ENCODE measurements around the gene SLC8A1. TPM values are rescaled to one million over a fixed set of nuclear protein-coding genes. Genes with fewer than 3 reads are reported as not detected.

SLC8A1 gene
- total and polyA plus RNA-seq, 9 donors, result 1.3 to 19.7 (median 7.7) TPM

- Histone ChIP-seq H3K27ac (no peak overlapping the region), H3K4me3 (no peak overlapping the region), H3K27me3 (no peaks in the 10 kb centered on the region), H3K4me1 (ENCODE audit: insufficient read depth) (no peaks in the 10 kb centered on the region), H3K36me3 (no peaks in the 10 kb centered on the region), H3K9me3 (no peaks in the 10 kb centered on the region)
- no peak for TF ChIP-seq EP300 (IDR thresholded peaks at IDR 0.05)
- no peak for TF ChIP-seq POLR2A (IDR thresholded peaks at IDR 0.05)
- no peak for TF ChIP-seq CTCF (IDR thresholded peaks at IDR 0.05)
- intact Hi-C loops (cut with DNase I), result no loop called here
- WGBS, 3 donors, result 46 to 56% (median 55%) methylated on average over 4 of the region's 4 CpGs
- DNase-seq, result no peak
These were observed 338.5 kb downstream of the SLC8A1 start for GRCh38 chr2:40113272-40113968.

GRCh38 chr2:40109381-40109780 is 342.5 kb downstream of the SLC8A1 start:
- no peak for TF ChIP-seq CTCF (IDR thresholded peaks at IDR 0.05)
- Histone ChIP-seq H3K27ac (no peak overlapping the region), H3K4me1 (ENCODE audit: insufficient read depth) (peaks cover 1% of the 10 kb centered on the region), H3K9me3 (no peaks in the 10 kb centered on the region), H3K36me3 (no peaks in the 10 kb centered on the region), H3K27me3 (no peaks in the 10 kb centered on the region), H3K4me3 (no peak overlapping the region)
- WGBS, 3 donors, result 89 to 91% (median 90%) methylated on average over 4 of the region's 4 CpGs
- DNase-seq, result no peak
- intact Hi-C loops (cut with DNase I), result no loop called here

GRCh38 chr2:40108851-40109250 is 343.0 kb downstream of the SLC8A1 start:
- no peak for TF ChIP-seq POLR2A (IDR thresholded peaks at IDR 0.05)
- intact Hi-C loops (cut with DNase I), result no loop called here
- no peaks in the 10 kb centered on the region for H3K36me3 ChIP-seq
- H3K9me3 ChIP-seq, result no peaks in the 10 kb centered on the region
- DNase-seq, result no peak
- H3K27ac ChIP-seq, result no peak overlapping the region
- H3K4me3 ChIP-seq, result no peak overlapping the region
- peaks cover 1% of the 10 kb centered on the region for H3K4me1 ChIP-seq (ENCODE audit: insufficient read depth)
- 73 to 83% (median 83%) methylated on average over 4 of the region's 4 CpGs for WGBS, 3 donors
- no peaks in the 10 kb centered on the region for H3K27me3 ChIP-seq

DNA sequence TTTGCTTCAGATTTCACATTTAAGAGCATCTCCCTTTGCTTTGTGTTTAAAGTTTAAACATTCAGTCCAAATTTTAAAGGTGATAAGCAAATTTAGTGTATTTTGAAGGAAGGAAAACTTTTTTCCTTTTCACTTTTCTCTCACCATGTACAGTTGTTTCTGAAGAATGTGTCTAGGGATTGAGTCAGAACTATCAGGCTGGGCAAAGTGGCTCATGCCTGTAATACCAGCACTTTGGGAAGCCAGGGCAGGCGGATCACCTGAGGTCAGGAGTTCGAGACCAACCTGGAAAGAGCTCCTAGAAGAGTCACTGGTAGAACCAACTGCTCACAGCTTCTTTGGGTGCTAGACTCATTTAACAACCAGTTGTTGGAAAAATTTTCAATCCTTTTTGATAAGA is 345.8 kb downstream of the SLC8A1 start:
- H3K4me3 ChIP-seq, result no peak overlapping the region
- WGBS, 3 donors, result 89 to 96% (median 93%) methylated on average over 2 of the region's 2 CpGs
- H3K27me3 ChIP-seq, result no peaks in the 10 kb centered on the region
- TF ChIP-seq EP300 (IDR thresholded peaks at IDR 0.05), result no peak
- TF ChIP-seq CTCF (IDR thresholded peaks at IDR 0.05), result no peak
- no peak for TF ChIP-seq POLR2A (IDR thresholded peaks at IDR 0.05)
- no peaks in the 10 kb centered on the region for H3K9me3 ChIP-seq
- H3K4me1 ChIP-seq (ENCODE audit: insufficient read depth), result peaks cover 1% of the 10 kb centered on the region
- DNase-seq, result no peak
- H3K27ac ChIP-seq, result no peak overlapping the region
- H3K36me3 ChIP-seq, result no peaks in the 10 kb centered on the region
- intact Hi-C loops (cut with DNase I), result no loop called here

DNA sequence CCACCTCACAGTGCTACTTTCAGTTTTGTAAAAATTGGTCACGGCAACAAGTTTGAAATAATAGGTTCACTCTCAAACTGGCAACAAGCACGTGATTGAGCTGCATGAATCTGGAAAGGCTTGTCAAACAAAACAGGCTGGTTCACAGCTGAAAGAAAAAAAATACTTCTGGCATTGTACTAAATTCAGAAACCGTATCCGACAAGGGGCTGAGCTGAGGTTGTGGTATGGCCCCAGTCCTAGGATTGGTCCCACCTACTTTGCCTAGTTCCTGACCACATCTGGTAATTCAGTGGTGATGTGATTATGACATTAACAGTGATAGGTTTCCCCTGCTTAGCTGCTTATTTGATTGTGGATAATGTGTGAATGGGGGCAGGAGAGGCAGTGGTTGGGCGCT is 346.3 kb downstream of the SLC8A1 start:
- 72 to 90% (median 87%) methylated on average over 5 of the region's 5 CpGs for WGBS, 3 donors
- Histone ChIP-seq H3K27ac (no peak overlapping the region), H3K4me1 (ENCODE audit: insufficient read depth) (peaks cover 1% of the 10 kb centered on the region), H3K9me3 (no peaks in the 10 kb centered on the region), H3K4me3 (no peak overlapping the region), H3K27me3 (no peaks in the 10 kb centered on the region), H3K36me3 (no peaks in the 10 kb centered on the region)
- intact Hi-C loops (cut with DNase I), result no loop called here
- no peak for TF ChIP-seq EP300 (IDR thresholded peaks at IDR 0.05)
- TF ChIP-seq POLR2A (IDR thresholded peaks at IDR 0.05), result no peak
- no peak for TF ChIP-seq CTCF (IDR thresholded peaks at IDR 0.05)
- DNase-seq, result no peak
